ENCODE data around the gene HAPLN3.

GRCh38 chr15:88877415-88877814, 17.9 kb downstream of the HAPLN3 start:
- no peak for TF ChIP-seq MAX (IDR thresholded peaks at IDR 0.05; ENCODE audit: low read depth)
- no peak for TF ChIP-seq CTCF (IDR thresholded peaks at IDR 0.05)
- no peak for TF ChIP-seq REST (IDR thresholded peaks at IDR 0.05; ENCODE audit: low read depth, low read length)
- TF ChIP-seq SMC3 (IDR thresholded peaks at IDR 0.05; ENCODE audit: low read depth, low read length) = no peak
- no peak for TF ChIP-seq TAF1 (IDR thresholded peaks at IDR 0.05; ENCODE audit: borderline replicate concordance, low read depth, low read length)
- TF ChIP-seq POLR2AphosphoS5 (IDR thresholded peaks at IDR 0.05; ENCODE audit: low read depth, low read length) = no peak
- TF ChIP-seq RAD21 (IDR thresholded peaks at IDR 0.05; ENCODE audit: low read length) = no peak
- TF ChIP-seq GATA2 (CRISPR knock-in tag; IDR thresholded peaks at IDR 0.05) = no peak
- no peak for TF ChIP-seq SIN3A (IDR thresholded peaks at IDR 0.05; ENCODE audit: borderline replicate concordance, low read depth, low read length)

Data from SK-N-SH (cell line).